Calu3 (cell line): ENCODE measurements around the gene FAM107B. TPM values are rescaled to one million over a fixed set of nuclear protein-coding genes. Genes with fewer than 3 reads are reported as not detected.

Source experiments
- BruUV-seq: library from RNA; stranded (reverse); fragments of 400-500 nt; replicated peaks from 2 replicates; lab custom pipeline; 2021; lab: Mats Ljungman, UMichigan
- CTCF ChIA-PET: fragments of 300-600 bp; sonication (Branson Sonifier 250); formaldehyde crosslinking; loops from one replicate; lab custom pipeline; 2022; ENCODE audit warnings: antibody characterized with exemption; lab: Charles Lee
- DNase-seq: peaks from one replicate; pipeline ENCODE4 v3.0.0; 2022
- H3K27ac Mint-ChIP-seq: one replicate; pipeline ENCODE4 v1.8.0; 2022; ENCODE audit warnings: mixed read lengths; ENCODE audit not compliant: unreplicated experiment
- H3K27me3 Mint-ChIP-seq: one replicate; pipeline ENCODE4 v1.8.0; 2022; ENCODE audit warnings: mixed read lengths; ENCODE audit not compliant: unreplicated experiment
- H3K36me3 Mint-ChIP-seq: one replicate; pipeline ENCODE4 v1.8.0; 2022; ENCODE audit warnings: mild to moderate bottlenecking, moderate library complexity, mixed read lengths; ENCODE audit not compliant: insufficient read depth, unreplicated experiment
- H3K4me1 Mint-ChIP-seq: one replicate; pipeline ENCODE4 v1.8.0; 2022; ENCODE audit warnings: mild to moderate bottlenecking, low read depth, mixed read lengths; ENCODE audit not compliant: unreplicated experiment
- H3K4me3 Mint-ChIP-seq: one replicate; pipeline ENCODE4 v1.8.0; 2022; ENCODE audit warnings: mild to moderate bottlenecking, low read depth, moderate library complexity, mixed read lengths; ENCODE audit not compliant: unreplicated experiment
- H3K9me3 Mint-ChIP-seq: one replicate; pipeline ENCODE4 v1.8.0; 2022; ENCODE audit warnings: low read depth, mixed read lengths; ENCODE audit not compliant: unreplicated experiment
- intact Hi-C: fragments of 100-400 bp; cut with micrococcal nuclease; formaldehyde crosslinking; loops from one replicate; pipeline ENCODE4 v1.10.0; 2022; ENCODE audit not compliant: unreplicated experiment
- total RNA-seq: library from RNA; stranded (reverse); gene quantifications from 2 replicates; pipeline ENCODE4 v1.2.3, GENCODE V29; 2022
- TF ChIP-seq, protein P1 (sequence below): fragments of 200-600 bp; IDR thresholded peaks from one replicate; pipeline ENCODE4 v1.8.0; 2022; ENCODE audit warnings: antibody characterized with exemption; ENCODE audit not compliant: unreplicated experiment

Gene FAM107B
- total RNA-seq, 1 experiment from 2014 or later, result 168 TPM

DNA sequence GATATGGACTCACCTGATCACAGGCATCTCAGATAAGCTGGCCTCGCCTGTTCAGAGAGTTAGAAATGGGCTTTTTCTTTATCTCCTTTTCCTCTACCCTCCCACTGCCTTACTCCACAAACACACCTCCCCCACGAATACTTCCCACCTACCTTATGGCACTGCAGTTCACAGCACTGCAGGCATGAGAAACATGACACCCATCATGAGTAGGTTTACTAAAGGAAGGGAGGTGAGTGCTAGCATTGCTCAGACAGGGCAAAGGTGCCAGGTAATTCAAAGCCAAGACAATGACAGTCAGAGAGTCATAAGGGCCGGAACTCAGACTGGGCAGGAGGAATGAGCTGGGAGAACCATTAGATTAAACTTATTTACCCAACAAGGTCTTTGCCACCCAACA is 220.6 kb downstream of the FAM107B start:
- TF ChIP-seq, protein P1, sequence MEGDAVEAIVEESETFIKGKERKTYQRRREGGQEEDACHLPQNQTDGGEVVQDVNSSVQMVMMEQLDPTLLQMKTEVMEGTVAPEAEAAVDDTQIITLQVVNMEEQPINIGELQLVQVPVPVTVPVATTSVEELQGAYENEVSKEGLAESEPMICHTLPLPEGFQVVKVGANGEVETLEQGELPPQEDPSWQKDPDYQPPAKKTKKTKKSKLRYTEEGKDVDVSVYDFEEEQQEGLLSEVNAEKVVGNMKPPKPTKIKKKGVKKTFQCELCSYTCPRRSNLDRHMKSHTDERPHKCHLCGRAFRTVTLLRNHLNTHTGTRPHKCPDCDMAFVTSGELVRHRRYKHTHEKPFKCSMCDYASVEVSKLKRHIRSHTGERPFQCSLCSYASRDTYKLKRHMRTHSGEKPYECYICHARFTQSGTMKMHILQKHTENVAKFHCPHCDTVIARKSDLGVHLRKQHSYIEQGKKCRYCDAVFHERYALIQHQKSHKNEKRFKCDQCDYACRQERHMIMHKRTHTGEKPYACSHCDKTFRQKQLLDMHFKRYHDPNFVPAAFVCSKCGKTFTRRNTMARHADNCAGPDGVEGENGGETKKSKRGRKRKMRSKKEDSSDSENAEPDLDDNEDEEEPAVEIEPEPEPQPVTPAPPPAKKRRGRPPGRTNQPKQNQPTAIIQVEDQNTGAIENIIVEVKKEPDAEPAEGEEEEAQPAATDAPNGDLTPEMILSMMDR, result no peak
- Mint-ChIP-seq H3K9me3 (no peaks in the 10 kb centered on the region), H3K36me3 (peaks cover 66% of the 10 kb centered on the region), H3K4me3 (peak overlapping the region; percentile 56), H3K27ac (peak overlapping the region; percentile 94), H3K4me1 (peaks cover 85% of the 10 kb centered on the region), H3K27me3 (no peaks in the 10 kb centered on the region)
- DNase-seq, result peak; percentile 62
- CTCF ChIA-PET, result interaction anchor here (0.8 to 1.3 kb wide), 6 partner anchors 8 to 269 kb away, joined by 3 to 5 read pairs (median 3); no protein-coding TSS in a partner anchor
- no TSS peak for BruUV-seq
- intact Hi-C loops, result loop anchor here (5.0 kb wide), 1 partner anchor 48 kb away; no protein-coding TSS in a partner anchor

DNA sequence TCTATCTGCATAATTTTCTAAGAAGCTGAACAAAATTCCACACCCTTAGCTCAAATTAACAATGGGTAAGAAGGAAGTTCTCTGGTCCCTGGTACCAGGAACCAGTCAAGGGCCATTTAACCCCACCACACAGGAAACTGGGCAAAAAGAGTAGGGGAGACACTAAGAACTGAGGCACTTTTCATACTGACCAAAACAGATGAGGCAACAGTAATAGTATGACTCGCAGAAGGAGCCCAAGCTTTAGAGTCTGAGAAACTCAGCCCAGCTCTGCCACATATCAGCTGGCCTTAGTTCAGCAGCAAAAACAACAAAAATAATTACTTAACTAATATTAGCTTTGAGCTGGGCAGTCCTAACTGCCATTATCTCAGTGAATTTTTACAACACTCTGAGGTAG is 221.2 kb downstream of the FAM107B start:
- H3K4me1 Mint-ChIP-seq, result peaks cover 79% of the 10 kb centered on the region
- no peaks in the 10 kb centered on the region for H3K27me3 Mint-ChIP-seq
- CTCF ChIA-PET, result interaction anchor here (0.8 to 1.0 kb wide), 2 partner anchors 35 to 270 kb away, joined by 3 read pairs; no protein-coding TSS in a partner anchor
- H3K36me3 Mint-ChIP-seq, result peaks cover 59% of the 10 kb centered on the region
- H3K9me3 Mint-ChIP-seq, result no peaks in the 10 kb centered on the region
- intact Hi-C loops, result loop anchor here (5.0 kb wide), 1 partner anchor 49 kb away; no protein-coding TSS in a partner anchor
- H3K27ac Mint-ChIP-seq, result no peak overlapping the region
- no TSS peak for BruUV-seq
- no peak for DNase-seq
- TF ChIP-seq, protein P1, result no peak
- H3K4me3 Mint-ChIP-seq, result peak overlapping the region; percentile 24

DNA sequence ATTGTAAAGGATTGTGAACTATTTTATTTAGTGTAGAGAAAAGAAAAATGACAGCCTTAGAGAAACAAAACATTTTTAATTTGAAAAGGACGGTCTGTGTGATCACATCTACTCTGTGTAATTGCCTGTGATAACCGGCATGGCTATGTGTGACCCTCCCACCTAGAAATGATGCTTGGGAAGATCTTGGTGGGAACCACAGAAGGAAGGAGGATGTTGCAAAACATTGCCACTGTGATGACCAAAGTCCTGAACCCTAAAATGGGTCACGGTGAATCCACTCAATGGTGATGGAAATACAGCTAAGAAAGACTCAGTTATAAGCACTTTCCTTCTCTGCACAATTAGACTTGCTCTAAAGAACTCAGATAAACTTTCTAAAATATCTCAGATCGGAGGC is 222.7 kb downstream of the FAM107B start:
- TF ChIP-seq, protein P1, result no peak
- H3K9me3 Mint-ChIP-seq, result no peaks in the 10 kb centered on the region
- H3K4me1 Mint-ChIP-seq, result peaks cover 67% of the 10 kb centered on the region
- no peak overlapping the region for H3K4me3 Mint-ChIP-seq
- no peak overlapping the region for H3K27ac Mint-ChIP-seq
- no peak for DNase-seq
- CTCF ChIA-PET, result interaction anchor here (0.6 kb wide), 1 partner anchor 21 kb away, joined by 3 read pairs; no protein-coding TSS in a partner anchor
- H3K36me3 Mint-ChIP-seq, result peaks cover 48% of the 10 kb centered on the region
- intact Hi-C loops, result loop anchor here (5.0 kb wide), 1 partner anchor 50 kb away; no protein-coding TSS in a partner anchor
- H3K27me3 Mint-ChIP-seq, result no peaks in the 10 kb centered on the region
- no TSS peak for BruUV-seq

DNA sequence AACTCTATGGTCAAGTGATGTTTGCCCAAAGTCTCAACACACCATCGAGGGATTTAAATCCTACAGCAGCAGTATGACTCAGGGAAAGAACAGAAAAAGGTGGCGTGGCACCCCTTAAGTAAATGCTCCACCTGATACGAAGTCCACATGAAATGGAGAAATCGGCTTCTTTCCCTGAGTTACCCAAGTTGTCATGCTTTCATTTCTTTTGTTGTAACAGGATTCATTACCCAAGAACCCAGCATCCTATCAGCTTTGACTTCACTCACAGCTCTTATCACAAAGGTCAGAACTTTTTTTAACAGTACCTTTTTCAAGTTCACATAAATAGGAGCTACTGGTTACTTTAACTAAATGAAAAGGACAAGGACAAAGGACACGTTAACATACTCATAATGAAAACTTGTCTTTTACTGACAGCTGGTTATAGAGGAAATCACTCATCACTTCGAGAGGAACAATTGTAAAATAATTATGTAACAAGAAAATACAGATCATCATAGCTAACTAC is 224.2 kb downstream of the FAM107B start:
- TF ChIP-seq, protein P1, result no peak
- intact Hi-C loops, result loop anchor here (5.0 kb wide), 1 partner anchor 52 kb away; no protein-coding TSS in a partner anchor
- Mint-ChIP-seq H3K27me3 (no peaks in the 10 kb centered on the region), H3K9me3 (no peaks in the 10 kb centered on the region), H3K4me3 (no peak overlapping the region), H3K27ac (no peak overlapping the region), H3K4me1 (peaks cover 67% of the 10 kb centered on the region), H3K36me3 (peaks cover 38% of the 10 kb centered on the region)
- no TSS peak for BruUV-seq
- DNase-seq, result no peak
- CTCF ChIA-PET, result no interaction called here
